HepG2 (cell line): ENCODE measurements around the gene PPP2R5C. TPM values are rescaled to one million over a fixed set of nuclear protein-coding genes. Genes with fewer than 3 reads are reported as not detected.

Experiments used
- ASH2L ChIP-seq: fragments of 300-600, 200-600 bp; sonication (generic); IDR thresholded peaks from 2 replicates; pipeline ENCODE4 v1.7.0; 2017; ENCODE audit warnings: low read depth, mild to moderate bottlenecking, moderate library complexity, mixed read lengths, low read length; ENCODE audit not compliant: insufficient read length
- BCL3 ChIP-seq: sonication (generic); formaldehyde crosslinking; IDR thresholded peaks from 2 replicates; pipeline ENCODE4 v1.5.1; 2020; ENCODE audit warnings: mild to moderate bottlenecking, missing genetic modification reagents, moderate library complexity
- NFRKB ChIP-seq: fragments of 450-650 bp; IDR thresholded peaks from 2 replicates; pipeline ENCODE4 v1.6.1; 2017
- NFYB ChIP-seq: sonication (generic); formaldehyde crosslinking; IDR thresholded peaks from 2 replicates; pipeline ENCODE4 v1.4.0; 2020; ENCODE audit warnings: missing genetic modification reagents
- YEATS4 ChIP-seq: sonication (generic); formaldehyde crosslinking; IDR thresholded peaks from 2 replicates; pipeline ENCODE4 v1.4.0; 2020; ENCODE audit warnings: missing genetic modification reagents, borderline replicate concordance
- ZFP36L2 ChIP-seq: sonication (generic); formaldehyde crosslinking; IDR thresholded peaks from 2 replicates; pipeline ENCODE4 v1.4.0; 2020; ENCODE audit warnings: missing genetic modification reagents
- ZNF350 ChIP-seq: sonication (generic); formaldehyde crosslinking; IDR thresholded peaks from 2 replicates; pipeline ENCODE4 v1.4.0; 2020; ENCODE audit warnings: mild to moderate bottlenecking, low read depth, missing genetic modification reagents, borderline replicate concordance
- polyA plus RNA-seq, 8 experiments: library from polyadenylated mRNA; depleted of rRNA in 3 of 8; stranded (reverse) in 7 of 8; unstranded in 1 of 8; fragments of >200 nt; fragmentation: Illumina TruSeq in 4 of 8; extraction: Trizol in 4 of 8; gene quantifications; 2 replicates each; pipeline versions ENCODE4 v1.2.1 to v1.2.3, GENCODE V29; 2011 to 2016; ENCODE audit warnings: low read depth in 4 of 8, missing spikeins in 1 of 8, mixed read lengths in 1 of 8; ENCODE audit not compliant: insufficient read depth in 1 of 8
- total RNA-seq, 5 experiments: library from RNA; depleted of rRNA; stranded (reverse); fragments of >200 nt; fragmentation: Illumina TruSeq; extraction: Trizol; gene quantifications; 2 replicates each; pipeline ENCODE4 v1.2.3, GENCODE V29; 2016; ENCODE audit warnings: low read depth in 1 of 5
- TF ChIP-seq, protein P1 (sequence below): sonication (generic); formaldehyde crosslinking; IDR thresholded peaks from 2 replicates; pipeline ENCODE4 v1.5.0; 2020; ENCODE audit warnings: mild to moderate bottlenecking, missing genetic modification reagents
- TF ChIP-seq, protein P2 (sequence below): fragments of 450-650 bp; IDR thresholded peaks from 2 replicates; pipeline ENCODE4 v1.6.1; 2017; ENCODE audit warnings: mild to moderate bottlenecking

Gene PPP2R5C
- total and polyA plus RNA-seq, 2 of the 13 experiments (the other 11 are each of a cell fraction or from before 2014, with no cell fraction given): 74.3 to 78.5 TPM

DNA sequence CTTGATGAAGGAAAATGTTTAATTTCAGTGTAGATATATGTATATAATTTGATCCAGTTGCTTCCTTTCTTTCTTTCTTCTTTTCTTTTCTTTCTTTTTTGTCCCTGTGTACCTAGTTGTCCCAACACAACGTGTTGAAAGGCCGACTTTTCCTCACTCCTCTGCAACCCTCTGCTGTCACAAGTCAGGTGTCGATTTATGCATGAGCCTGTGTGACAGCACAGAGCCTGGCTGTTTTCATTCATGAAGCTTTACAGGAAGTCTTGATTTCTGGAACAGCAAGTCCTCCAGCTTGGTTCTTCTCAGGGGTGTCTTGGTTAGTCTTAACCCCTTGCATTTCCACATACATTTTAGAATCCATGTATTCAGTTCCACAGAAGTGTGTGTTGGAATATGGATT lies 88.1 kb downstream of the PPP2R5C start (continued):
- TF ChIP-seq, protein P1, sequence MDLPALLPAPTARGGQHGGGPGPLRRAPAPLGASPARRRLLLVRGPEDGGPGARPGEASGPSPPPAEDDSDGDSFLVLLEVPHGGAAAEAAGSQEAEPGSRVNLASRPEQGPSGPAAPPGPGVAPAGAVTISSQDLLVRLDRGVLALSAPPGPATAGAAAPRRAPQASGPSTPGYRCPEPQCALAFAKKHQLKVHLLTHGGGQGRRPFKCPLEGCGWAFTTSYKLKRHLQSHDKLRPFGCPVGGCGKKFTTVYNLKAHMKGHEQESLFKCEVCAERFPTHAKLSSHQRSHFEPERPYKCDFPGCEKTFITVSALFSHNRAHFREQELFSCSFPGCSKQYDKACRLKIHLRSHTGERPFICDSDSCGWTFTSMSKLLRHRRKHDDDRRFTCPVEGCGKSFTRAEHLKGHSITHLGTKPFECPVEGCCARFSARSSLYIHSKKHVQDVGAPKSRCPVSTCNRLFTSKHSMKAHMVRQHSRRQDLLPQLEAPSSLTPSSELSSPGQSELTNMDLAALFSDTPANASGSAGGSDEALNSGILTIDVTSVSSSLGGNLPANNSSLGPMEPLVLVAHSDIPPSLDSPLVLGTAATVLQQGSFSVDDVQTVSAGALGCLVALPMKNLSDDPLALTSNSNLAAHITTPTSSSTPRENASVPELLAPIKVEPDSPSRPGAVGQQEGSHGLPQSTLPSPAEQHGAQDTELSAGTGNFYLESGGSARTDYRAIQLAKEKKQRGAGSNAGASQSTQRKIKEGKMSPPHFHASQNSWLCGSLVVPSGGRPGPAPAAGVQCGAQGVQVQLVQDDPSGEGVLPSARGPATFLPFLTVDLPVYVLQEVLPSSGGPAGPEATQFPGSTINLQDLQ (CRISPR knock-in tag): no peak
- TF ChIP-seq ASH2L (no peak), NFYB (CRISPR knock-in tag) (no peak), ZNF350 (CRISPR knock-in tag) (no peak), BCL3 (no peak), YEATS4 (CRISPR knock-in tag) (no peak), ZFP36L2 (no peak), NFRKB (no peak)
- TF ChIP-seq, protein P2, sequence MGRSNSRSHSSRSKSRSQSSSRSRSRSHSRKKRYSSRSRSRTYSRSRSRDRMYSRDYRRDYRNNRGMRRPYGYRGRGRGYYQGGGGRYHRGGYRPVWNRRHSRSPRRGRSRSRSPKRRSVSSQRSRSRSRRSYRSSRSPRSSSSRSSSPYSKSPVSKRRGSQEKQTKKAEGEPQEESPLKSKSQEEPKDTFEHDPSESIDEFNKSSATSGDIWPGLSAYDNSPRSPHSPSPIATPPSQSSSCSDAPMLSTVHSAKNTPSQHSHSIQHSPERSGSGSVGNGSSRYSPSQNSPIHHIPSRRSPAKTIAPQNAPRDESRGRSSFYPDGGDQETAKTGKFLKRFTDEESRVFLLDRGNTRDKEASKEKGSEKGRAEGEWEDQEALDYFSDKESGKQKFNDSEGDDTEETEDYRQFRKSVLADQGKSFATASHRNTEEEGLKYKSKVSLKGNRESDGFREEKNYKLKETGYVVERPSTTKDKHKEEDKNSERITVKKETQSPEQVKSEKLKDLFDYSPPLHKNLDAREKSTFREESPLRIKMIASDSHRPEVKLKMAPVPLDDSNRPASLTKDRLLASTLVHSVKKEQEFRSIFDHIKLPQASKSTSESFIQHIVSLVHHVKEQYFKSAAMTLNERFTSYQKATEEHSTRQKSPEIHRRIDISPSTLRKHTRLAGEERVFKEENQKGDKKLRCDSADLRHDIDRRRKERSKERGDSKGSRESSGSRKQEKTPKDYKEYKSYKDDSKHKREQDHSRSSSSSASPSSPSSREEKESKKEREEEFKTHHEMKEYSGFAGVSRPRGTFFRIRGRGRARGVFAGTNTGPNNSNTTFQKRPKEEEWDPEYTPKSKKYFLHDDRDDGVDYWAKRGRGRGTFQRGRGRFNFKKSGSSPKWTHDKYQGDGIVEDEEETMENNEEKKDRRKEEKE: no peak
